ENCODE data around the gene ARNT2.

ARNT2 gene

GRCh38 chr15:80576519-80577090 is 172.4 kb downstream of the ARNT2 start:
- DNase-seq (ENCODE audit: low read depth), result no peak

GRCh38 chr15:80577552-80578205 is 173.5 kb downstream of the ARNT2 start:
- no peak for DNase-seq (ENCODE audit: low read depth)

- DNase-seq (ENCODE audit: low read depth), result no peak
Observed at GRCh38 chr15:80578206-80578595, 174.0 kb downstream of the ARNT2 start.

GRCh38 chr15:80578871-80579270 is 174.7 kb downstream of the ARNT2 start:
- DNase-seq (ENCODE audit: low read depth), result no peak

GRCh38 chr15:80579611-80580010 is 175.4 kb downstream of the ARNT2 start:
- no peak for DNase-seq (ENCODE audit: low read depth)

GRCh38 chr15:80580106-80580505 is 175.9 kb downstream of the ARNT2 start:
- no peak for DNase-seq (ENCODE audit: low read depth)

- DNase-seq (ENCODE audit: low read depth), result no peak
Observed at GRCh38 chr15:80580536-80581260, 176.5 kb downstream of the ARNT2 start.

- no peak for DNase-seq (ENCODE audit: low read depth)
Observed at GRCh38 chr15:80581976-80582375, 177.8 kb downstream of the ARNT2 start.

GRCh38 chr15:80582816-80583423 is 178.7 kb downstream of the ARNT2 start:
- DNase-seq (ENCODE audit: low read depth), result no peak

- DNase-seq (ENCODE audit: low read depth), result no peak
Observed at GRCh38 chr15:80584561-80584964, 180.4 kb downstream of the ARNT2 start.

- DNase-seq (ENCODE audit: low read depth), result no peak
Observed at GRCh38 chr15:80584973-80585525, 180.9 kb downstream of the ARNT2 start.

- DNase-seq (ENCODE audit: low read depth), result no peak
Observed at GRCh38 chr15:80585544-80586018, 181.4 kb downstream of the ARNT2 start.

GRCh38 chr15:80586161-80586560 is 182.0 kb downstream of the ARNT2 start:
- no peak for DNase-seq (ENCODE audit: low read depth)

GRCh38 chr15:80587007-80587406 is 182.8 kb downstream of the ARNT2 start:
- no peak for DNase-seq (ENCODE audit: low read depth)

GRCh38 chr15:80587816-80588456 is 183.8 kb downstream of the ARNT2 start:
- DNase-seq (ENCODE audit: low read depth), result no peak

- DNase-seq (ENCODE audit: low read depth), result no peak
Observed at GRCh38 chr15:80588801-80589200, 184.6 kb downstream of the ARNT2 start.

- DNase-seq (ENCODE audit: low read depth), result no peak
Observed at GRCh38 chr15:80590761-80591355, 186.7 kb downstream of the ARNT2 start.

- no peak for DNase-seq (ENCODE audit: low read depth)
Observed at GRCh38 chr15:80591471-80591870, 187.3 kb downstream of the ARNT2 start.

GRCh38 chr15:80591938-80592825 is 188.0 kb downstream of the ARNT2 start:
- DNase-seq (ENCODE audit: low read depth), result no peak

- DNase-seq (ENCODE audit: low read depth), result no peak
Observed at GRCh38 chr15:80593486-80594030, 189.4 kb downstream of the ARNT2 start.
